Bronchial smooth muscle cell (primary cell): ENCODE results near the gene GCG. TPM values are rescaled to one million over a fixed set of nuclear protein-coding genes. Genes with fewer than 3 reads are reported as not detected.

Experiments used
- total RNA-seq: library from RNA; depleted of rRNA; stranded (reverse); fragments of >200 nt; gene quantifications from 2 replicates; pipeline ENCODE4 v1.2.1, GENCODE V29; 2014

Gene GCG
- not detected in 2 replicates for total RNA-seq

GRCh38 chr2:162152147-162152546, at the start of gene GCG:
GCG (minus strand) TSS chr2:162152247; CDS start chr2:162149178, 3,069 bp downstream.

Other genes with a start within 250 kb of the GCG start
- 41.4 and 48.4 TPM in 2 replicates for gene DPP4, start 78.0 kb downstream of the GCG start, total RNA-seq
- gene FAP, start 91.2 kb upstream of the GCG start, total RNA-seq = 46.5 and 157 TPM in 2 replicates
- gene IFIH1, start 166.4 kb upstream of the GCG start, total RNA-seq = 3.2 and 4.6 TPM in 2 replicates
- 0.95 and 1.7 TPM in 2 replicates for gene GCA, start 191.9 kb upstream of the GCG start, total RNA-seq